Endodermal cell (in vitro differentiated cells): Measurements from ENCODE around the gene MYBPC3. TPM values are rescaled to one million over a fixed set of nuclear protein-coding genes. Genes with fewer than 3 reads are reported as not detected.

Experiments
- DNase-seq: peaks from one replicate; pipeline ENCODE4 v3.0.0-alpha.2; 2017
- H3K27ac ChIP-seq: 2 replicates; pipeline ENCODE4 v1.5.1; 2013; ENCODE audit warnings: mild to moderate bottlenecking, low read depth, low read length, moderate library complexity
- H3K27me3 ChIP-seq: 2 replicates; pipeline ENCODE4 v1.6.1; 2013; ENCODE audit warnings: mild to moderate bottlenecking, low read length, moderate library complexity; ENCODE audit not compliant: insufficient read depth, control insufficient read depth, poor library complexity, severe bottlenecking
- H3K36me3 ChIP-seq: 2 replicates; pipeline ENCODE4 v1.7.0; 2013; ENCODE audit warnings: mild to moderate bottlenecking, low read length, moderate library complexity; ENCODE audit not compliant: control insufficient read depth, insufficient read depth
- H3K4me1 ChIP-seq: one replicate; pipeline ENCODE4 v1.7.0; 2013; ENCODE audit warnings: low read length; ENCODE audit not compliant: control insufficient read depth, insufficient read depth
- H3K4me3 ChIP-seq: 2 replicates; pipeline ENCODE4 v1.5.1; 2013; ENCODE audit warnings: mild to moderate bottlenecking, low read length, moderate library complexity
- H3K9ac ChIP-seq: 2 replicates; pipeline ENCODE4 v1.6.1; 2013; ENCODE audit warnings: mild to moderate bottlenecking, low read length, moderate library complexity; ENCODE audit not compliant: poor library complexity, severe bottlenecking; ENCODE audit errors: extremely low read depth
- H3K9me3 ChIP-seq: 2 replicates; pipeline ENCODE4 v1.6.1; 2013; ENCODE audit warnings: mild to moderate bottlenecking, low read length, moderate library complexity; ENCODE audit not compliant: control insufficient read depth
- H3K27ac Mint-ChIP-seq: 2 replicates; pipeline ENCODE4 v1.8.0; 2020; ENCODE audit warnings: mixed read lengths
- H3K27me3 Mint-ChIP-seq: 2 replicates; pipeline ENCODE4 v1.8.0; 2021; ENCODE audit warnings: mild to moderate bottlenecking, mixed read lengths; ENCODE audit not compliant: insufficient read depth
- H3K36me3 Mint-ChIP-seq: 2 replicates; pipeline ENCODE4 v1.8.0; 2020; ENCODE audit warnings: low read depth, mixed read lengths
- H3K4me1 Mint-ChIP-seq: 2 replicates; pipeline ENCODE4 v1.8.0; 2020; ENCODE audit warnings: mixed read lengths
- H3K4me3 Mint-ChIP-seq: 2 replicates; pipeline ENCODE4 v1.8.0; 2020; ENCODE audit warnings: mild to moderate bottlenecking, moderate library complexity, mixed read lengths
- H3K9me3 Mint-ChIP-seq: 2 replicates; pipeline ENCODE4 v1.8.0; 2020; ENCODE audit warnings: mild to moderate bottlenecking, mixed read lengths
- CTCF ChIP-seq: fragments of 200-600 bp; sonication (generic); conservative IDR thresholded peaks from 2 replicates; pipeline ENCODE4 v1.5.0; 2021; ENCODE audit warnings: antibody characterized with exemption, mild to moderate bottlenecking
- WGBS, 2 experiments: methylation state at CpG; one replicate each; pipeline versions ENCODE4 v1.1.5 to v1.1.7; 2013; ENCODE audit warnings: missing lambda C conversion rate in 2 of 2, mixed read lengths in 1 of 2; ENCODE audit not compliant: insufficient coverage in 1 of 2, insufficient read length in 1 of 2; 5-methylcytosine and 5-hydroxymethylcytosine counted together
- microRNA-seq: library from miRNA; unstranded; fragments of <30 nt; microRNA quantifications from one replicate; pipeline ENCODE4 v1.2.0, GENCODE V29; 2020; ENCODE audit warnings: borderline microRNAs expressed
- total RNA-seq, 2 donors: library from RNA; stranded (reverse); fragmentation: NEBNext Ultra II Directional in 1 of 2; extraction: Animal tissue kit (Norgen Biotek cat#: 25700) in 1 of 2; gene quantifications; 2 replicates in 1 of 2; 3 replicates in 1 of 2; pipeline ENCODE4 v1.2.1, GENCODE V29; 2021

The MYBPC3 gene
- total RNA-seq, 2 donors from 2014 or later: 0.07 TPM; not detected in 1

GRCh38 chr11:47282462-47282861 is 70.0 kb downstream of the MYBPC3 start:
- Histone ChIP-seq H3K9ac (no peak overlapping the region), H3K27ac (no peak overlapping the region), H3K27me3 (no peaks in the 10 kb centered on the region), H3K36me3 (peaks cover 65% of the 10 kb centered on the region), H3K4me1 (peaks cover 3% of the 10 kb centered on the region), H3K9me3 (no peaks in the 10 kb centered on the region), H3K4me3 (no peak overlapping the region)
- WGBS, 2 experiments: 96 to 97% methylated on average over 6 to 7 of the region's 7 CpGs
- DNase-seq: no peak
- TF ChIP-seq CTCF: no peak
- Mint-ChIP-seq H3K36me3 (peaks cover 63% of the 10 kb centered on the region), H3K27ac (no peak overlapping the region), H3K4me1 (peaks cover 5% of the 10 kb centered on the region), H3K9me3 (no peaks in the 10 kb centered on the region), H3K27me3 (no peaks in the 10 kb centered on the region), H3K4me3 (no peak overlapping the region)

Small RNA genes lying within 50 kb of the gene (microRNA-seq; reads per million reads assigned to microRNA genes)
- gene MIR4487: not detected

Other genes with a start within 250 kb of the MYBPC3 start
- gene ARFGAP2, start 175.8 kb downstream of the MYBPC3 start, total RNA-seq: 10 to 100 TPM; 84.6 to 86.0 TPM
- 10 to 100 TPM; 48.0 to 66.6 TPM for gene PACSIN3, start 166.3 kb downstream of the MYBPC3 start, total RNA-seq
- 10 to 100 TPM; 20.9 to 31.2 TPM for gene DDB2, start 137.7 kb downstream of the MYBPC3 start, total RNA-seq
- gene ACP2, start 103.9 kb downstream of the MYBPC3 start, total RNA-seq: 10 to 100 TPM; 42.9 to 45.9 TPM
- gene NR1H3, start 94.7 kb downstream of the MYBPC3 start, total RNA-seq: 10 to 100 TPM; 29.4 to 34.6 TPM
- gene MADD, start 82.6 kb downstream of the MYBPC3 start, total RNA-seq: 10 to 100 TPM; 30.2 to 36.0 TPM
- gene SPI1, start 25.8 kb upstream of the MYBPC3 start, total RNA-seq: not detected
- gene SLC39A13, start 55.9 kb upstream of the MYBPC3 start, total RNA-seq: 10 to 100 TPM; 34.7 to 40.4 TPM
- 100 to 1,000 TPM; 152 to 175 TPM for gene PSMC3, start 73.7 kb upstream of the MYBPC3 start, total RNA-seq
- gene RAPSN, start 96.4 kb upstream of the MYBPC3 start, total RNA-seq: under 1 TPM; 0.40 to 0.64 TPM
- 100 to 1,000 TPM; 202 to 205 TPM for gene CELF1, start 200.4 kb upstream of the MYBPC3 start, total RNA-seq
- gene PTPMT1, start 212.9 kb upstream of the MYBPC3 start, total RNA-seq: 10 to 100 TPM; 55.8 to 65.0 TPM
- 10 to 100 TPM; 13.7 to 14.8 TPM for gene KBTBD4, start 226.3 kb upstream of the MYBPC3 start, total RNA-seq
- 100 to 1,000 TPM; 104 to 106 TPM for gene NDUFS3, start 226.4 kb upstream of the MYBPC3 start, total RNA-seq
- gene FAM180B, start 234.0 kb upstream of the MYBPC3 start, total RNA-seq: under 1 TPM in 1 of 2 donors, not detected in 1; 0.20 TPM
- 10 to 100 TPM in 1 of 2 donors, 1 to 10 TPM in 1; 6.9 to 10.5 TPM for gene C1QTNF4, start 241.7 kb upstream of the MYBPC3 start, total RNA-seq